HCT116 (cell line): Measurements from ENCODE around the gene LBR. TPM values are rescaled to one million over a fixed set of nuclear protein-coding genes. Genes with fewer than 3 reads are reported as not detected.
"Not testable (repeated sequence)": the region's sequence is repeated elsewhere in the genome, so short reads cannot be mapped to it uniquely, and the experiment has no call there.

ENCODE experiments used
- ATAC-seq: fragments of 200-7000 bp; cut with Tn5 transposase; 2 replicates; pipeline ENCODE4 v1.9.1; 2020; ENCODE audit warnings: mild to moderate bottlenecking, moderate library complexity
- BruUV-seq: library from RNA; stranded (reverse); fragments of 400-500 nt; replicated peaks from 2 replicates; lab custom pipeline; 2021; lab: Mats Ljungman, UMichigan
- CTCF ChIA-PET: fragments of 300-600 bp; sonication (Branson Sonifier 250); formaldehyde crosslinking; loops from one replicate; lab custom pipeline; 2021; ENCODE audit warnings: antibody characterized with exemption; lab: Charles Lee
- POLR2A ChIA-PET: fragments of 300-600, 350-600 bp; sonication (Branson Sonifier 250); formaldehyde crosslinking; loops from one replicate; lab custom pipeline; 2021; ENCODE audit warnings: antibody characterized with exemption; lab: Charles Lee
- RAD21 ChIA-PET, 2 experiments: fragments of 300-600 bp; sonication (Branson Sonifier 250); formaldehyde crosslinking; loops; one replicate each; lab custom pipeline; 2023; ENCODE audit warnings: low total read pairs in 2 of 2; ENCODE audit not compliant: uncharacterized antibody in 2 of 2, unreplicated experiment in 2 of 2, low non-redundant PET in 1 of 2; lab: Charles Lee
- DNase-seq: peaks from one replicate; pipeline ENCODE4 v3.0.0-alpha.2; 2010; ENCODE audit warnings: low read depth, low spot score
- H2AFZ ChIP-seq: fragments of 200-600 bp; shearing (Covaris generic), sonication (generic); 2 replicates; pipeline ENCODE4 v1.6.1; 2017; ENCODE audit warnings: low read depth, mixed run types, mixed read lengths, antibody characterized with exemption, low read length; ENCODE audit not compliant: poor library complexity, severe bottlenecking
- H3K27ac ChIP-seq: 2 replicates; pipeline ENCODE4 v1.5.1; 2012; ENCODE audit warnings: low read depth, low read length
- H3K27me3 ChIP-seq: fragments of 200-600 bp; sonication (generic); 2 replicates; pipeline ENCODE4 v1.6.1; 2016; ENCODE audit warnings: mixed run types, low read length, mixed read lengths; ENCODE audit not compliant: insufficient read depth
- H3K36me3 ChIP-seq, 2 experiments: fragments of 200-500 bp in 1 of 2; fragments of 200-600 bp in 1 of 2; sonication (Bioruptor generic) in 1 of 2; sonication (generic) in 1 of 2; 2 replicates each; pipeline versions ENCODE4 v1.5.1 to v1.6.1; 2014 to 2016; ENCODE audit warnings: low read length in 2 of 2, inconsistent platforms in 1 of 2, mixed read lengths in 1 of 2, mixed run types in 1 of 2; ENCODE audit not compliant: insufficient read depth in 2 of 2, control insufficient read depth in 1 of 2
- H3K4me1 ChIP-seq, 2 experiments: fragments of 200-600 bp in 1 of 2; sonication (generic) in 1 of 2; 2 replicates each; pipeline versions ENCODE4 v1.5.1 to v1.6.1; 2012 to 2017; ENCODE audit warnings: low read length in 2 of 2, inconsistent platforms in 1 of 2, mild to moderate bottlenecking in 1 of 2, mixed read lengths in 1 of 2, mixed run types in 1 of 2, moderate library complexity in 1 of 2; ENCODE audit not compliant: insufficient read depth in 2 of 2, control insufficient read depth in 1 of 2
- H3K4me2 ChIP-seq: fragments of 200-600 bp; sonication (generic); 2 replicates; pipeline ENCODE4 v1.6.1; 2017; ENCODE audit warnings: mixed run types, low read length, mixed read lengths
- H3K4me3 ChIP-seq, 2 experiments: fragments of 200-600 bp in 1 of 2; sonication (generic) in 1 of 2; replicated peaks in 1 of 2; 2 replicates each; pipeline ENCODE4 v1.5.1; 2011 to 2016; ENCODE audit warnings: low read length in 2 of 2, control low read depth in 1 of 2, low read depth in 1 of 2, mild to moderate bottlenecking in 1 of 2, mixed read lengths in 1 of 2, mixed run types in 1 of 2
- H3K79me2 ChIP-seq: fragments of 200-600 bp; sonication (generic); 2 replicates; pipeline ENCODE4 v1.6.1; 2017; ENCODE audit warnings: mild to moderate bottlenecking, mixed run types, low read length, moderate library complexity, mixed read lengths; ENCODE audit not compliant: insufficient read depth
- H3K9ac ChIP-seq: fragments of 200-600 bp; sonication (generic); 2 replicates; pipeline ENCODE4 v1.6.1; 2016; ENCODE audit warnings: low read length, mixed read lengths
- H3K9me2 ChIP-seq: fragments of 200-600 bp; sonication (generic), shearing (Covaris generic); 2 replicates; pipeline ENCODE4 v1.6.1; 2017; ENCODE audit warnings: mixed run types, mild to moderate bottlenecking, moderate library complexity; ENCODE audit not compliant: insufficient read depth
- H3K9me3 ChIP-seq, 2 experiments: fragments of 200-500 bp in 1 of 2; fragments of 200-600 bp in 1 of 2; sonication (Bioruptor generic) in 1 of 2; sonication (generic) in 1 of 2; 2 replicates each; pipeline ENCODE4 v1.6.1; 2014 to 2017; ENCODE audit warnings: low read length in 2 of 2, mixed read lengths in 2 of 2, inconsistent platforms in 1 of 2, low read depth in 1 of 2, mild to moderate bottlenecking in 1 of 2, mixed run types in 1 of 2, moderate library complexity in 1 of 2; ENCODE audit not compliant: control insufficient read depth in 1 of 2, insufficient read depth in 1 of 2
- H4K20me1 ChIP-seq: fragments of 200-600 bp; sonication (generic), shearing (Covaris generic); 2 replicates; pipeline ENCODE4 v1.6.1; 2017; ENCODE audit warnings: mixed run types, mild to moderate bottlenecking, moderate library complexity; ENCODE audit not compliant: insufficient read depth
- CEBPB ChIP-seq: IDR thresholded peaks from 2 replicates; pipeline ENCODE4 v1.6.1; 2012; ENCODE audit warnings: low read depth
- EZH2 ChIP-seq: fragments of 200-600 bp; sonication (generic); IDR thresholded peaks from 2 replicates; pipeline ENCODE4 v1.6.1; 2017; ENCODE audit warnings: antibody characterized with exemption, mixed run types
- FOSL1 ChIP-seq: IDR thresholded peaks from 2 replicates; pipeline ENCODE4 v1.6.1; 2012; ENCODE audit warnings: low read depth
- JUND ChIP-seq: IDR thresholded peaks from 2 replicates; pipeline ENCODE4 v1.6.1; 2012
- POLR2AphosphoS5 ChIP-seq: IDR thresholded peaks from 2 replicates; pipeline ENCODE4 v1.6.1; 2011; ENCODE audit warnings: mild to moderate bottlenecking, low read depth, low read length, moderate library complexity
- TCF7L2 ChIP-seq: IDR thresholded peaks from 2 replicates; pipeline ENCODE4 v1.7.0; 2011; ENCODE audit warnings: borderline replicate concordance, inconsistent platforms; ENCODE audit not compliant: insufficient read depth, insufficient read length; ENCODE audit errors: extremely low read depth
- YY1 ChIP-seq: IDR thresholded peaks from 2 replicates; pipeline ENCODE4 v1.6.1; 2011; ENCODE audit warnings: low read length, low read depth, moderate library complexity, mild to moderate bottlenecking; ENCODE audit not compliant: insufficient replicate concordance; ENCODE audit errors: extremely low read depth
- ZNF274 ChIP-seq: fragments of 200-500 bp; sonication (Bioruptor generic); IDR thresholded peaks from 2 replicates; pipeline ENCODE4 v1.6.1; 2014; ENCODE audit warnings: mild to moderate bottlenecking, low read depth, low read length, inconsistent platforms
- intact Hi-C: fragments of 100-400 bp; cut with micrococcal nuclease; formaldehyde crosslinking; loops from 2 replicates; pipeline ENCODE4 v1.10.0; 2022
- total RNA-seq: library from RNA; stranded (reverse); gene quantifications from one replicate; pipeline ENCODE4 v1.2.1, GENCODE V29; 2021; ENCODE audit not compliant: unreplicated experiment
- TF ChIP-seq, protein P1 (sequence below): IDR thresholded peaks from 2 replicates; pipeline ENCODE4 v1.6.1; 2011; ENCODE audit warnings: mild to moderate bottlenecking, low read length, moderate library complexity; ENCODE audit not compliant: insufficient replicate concordance; ENCODE audit errors: extremely low read depth
- TF ChIP-seq, protein P2 (sequence below): IDR thresholded peaks from 2 replicates; pipeline ENCODE4 v1.6.1; 2012
- TF ChIP-seq, protein P3 (sequence below): IDR thresholded peaks from 2 replicates; pipeline ENCODE4 v1.6.1; 2012; ENCODE audit warnings: low read depth

LBR gene
- total RNA-seq, 1 experiment from 2014 or later: 97.4 TPM

DNA sequence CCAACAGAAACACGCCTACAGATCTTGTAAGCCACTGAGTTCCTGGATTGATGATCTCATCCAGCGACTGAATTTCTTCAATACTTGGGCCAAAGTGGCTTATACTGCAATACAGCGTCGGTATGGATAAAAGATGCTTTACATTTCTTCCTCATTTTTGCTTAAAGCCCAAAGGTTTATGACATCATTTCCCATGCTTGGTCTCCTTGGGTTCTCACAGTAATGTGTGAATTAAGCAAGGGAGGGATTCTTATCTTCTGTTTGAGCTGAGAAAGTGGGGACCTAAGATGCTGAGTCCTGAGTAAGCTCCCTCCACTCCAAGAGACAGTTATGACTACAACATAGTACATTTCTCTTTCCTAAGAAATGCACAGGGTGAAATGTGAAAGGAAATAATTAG, 39.5 kb downstream of the LBR start:
- H3K9ac ChIP-seq: no peak overlapping the region
- no peaks in the 10 kb centered on the region for H3K27me3 ChIP-seq
- POLR2A ChIA-PET: no interaction called here
- H4K20me1 ChIP-seq: no peaks in the 10 kb centered on the region
- no TSS peak for BruUV-seq
- RAD21 ChIA-PET: no interaction called here
- H3K9me3 ChIP-seq: no peaks in the 10 kb centered on the region
- H3K79me2 ChIP-seq: no peaks in the 10 kb centered on the region
- H3K4me3 ChIP-seq: no peak overlapping the region
- no peak overlapping the region for H2AFZ ChIP-seq
- no peaks in the 10 kb centered on the region for H3K9me2 ChIP-seq
- DNase-seq (no peak), ATAC-seq (no peak)
- intact Hi-C loops: no loop called here
- H3K4me1 ChIP-seq: no peaks in the 10 kb centered on the region
- TF ChIP-seq FOSL1 (no peak), TCF7L2 (no peak), EZH2 (no peak), YY1 (no peak), JUND (no peak), CEBPB (no peak), POLR2AphosphoS5 (no peak), ZNF274 (no peak)
- TF ChIP-seq, protein P1, sequence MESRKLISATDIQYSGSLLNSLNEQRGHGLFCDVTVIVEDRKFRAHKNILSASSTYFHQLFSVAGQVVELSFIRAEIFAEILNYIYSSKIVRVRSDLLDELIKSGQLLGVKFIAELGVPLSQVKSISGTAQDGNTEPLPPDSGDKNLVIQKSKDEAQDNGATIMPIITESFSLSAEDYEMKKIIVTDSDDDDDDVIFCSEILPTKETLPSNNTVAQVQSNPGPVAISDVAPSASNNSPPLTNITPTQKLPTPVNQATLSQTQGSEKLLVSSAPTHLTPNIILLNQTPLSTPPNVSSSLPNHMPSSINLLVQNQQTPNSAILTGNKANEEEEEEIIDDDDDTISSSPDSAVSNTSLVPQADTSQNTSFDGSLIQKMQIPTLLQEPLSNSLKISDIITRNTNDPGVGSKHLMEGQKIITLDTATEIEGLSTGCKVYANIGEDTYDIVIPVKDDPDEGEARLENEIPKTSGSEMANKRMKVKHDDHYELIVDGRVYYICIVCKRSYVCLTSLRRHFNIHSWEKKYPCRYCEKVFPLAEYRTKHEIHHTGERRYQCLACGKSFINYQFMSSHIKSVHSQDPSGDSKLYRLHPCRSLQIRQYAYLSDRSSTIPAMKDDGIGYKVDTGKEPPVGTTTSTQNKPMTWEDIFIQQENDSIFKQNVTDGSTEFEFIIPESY: no peak
- TF ChIP-seq, protein P2, sequence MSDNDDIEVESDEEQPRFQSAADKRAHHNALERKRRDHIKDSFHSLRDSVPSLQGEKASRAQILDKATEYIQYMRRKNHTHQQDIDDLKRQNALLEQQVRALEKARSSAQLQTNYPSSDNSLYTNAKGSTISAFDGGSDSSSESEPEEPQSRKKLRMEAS: no peak
- TF ChIP-seq, protein P3, sequence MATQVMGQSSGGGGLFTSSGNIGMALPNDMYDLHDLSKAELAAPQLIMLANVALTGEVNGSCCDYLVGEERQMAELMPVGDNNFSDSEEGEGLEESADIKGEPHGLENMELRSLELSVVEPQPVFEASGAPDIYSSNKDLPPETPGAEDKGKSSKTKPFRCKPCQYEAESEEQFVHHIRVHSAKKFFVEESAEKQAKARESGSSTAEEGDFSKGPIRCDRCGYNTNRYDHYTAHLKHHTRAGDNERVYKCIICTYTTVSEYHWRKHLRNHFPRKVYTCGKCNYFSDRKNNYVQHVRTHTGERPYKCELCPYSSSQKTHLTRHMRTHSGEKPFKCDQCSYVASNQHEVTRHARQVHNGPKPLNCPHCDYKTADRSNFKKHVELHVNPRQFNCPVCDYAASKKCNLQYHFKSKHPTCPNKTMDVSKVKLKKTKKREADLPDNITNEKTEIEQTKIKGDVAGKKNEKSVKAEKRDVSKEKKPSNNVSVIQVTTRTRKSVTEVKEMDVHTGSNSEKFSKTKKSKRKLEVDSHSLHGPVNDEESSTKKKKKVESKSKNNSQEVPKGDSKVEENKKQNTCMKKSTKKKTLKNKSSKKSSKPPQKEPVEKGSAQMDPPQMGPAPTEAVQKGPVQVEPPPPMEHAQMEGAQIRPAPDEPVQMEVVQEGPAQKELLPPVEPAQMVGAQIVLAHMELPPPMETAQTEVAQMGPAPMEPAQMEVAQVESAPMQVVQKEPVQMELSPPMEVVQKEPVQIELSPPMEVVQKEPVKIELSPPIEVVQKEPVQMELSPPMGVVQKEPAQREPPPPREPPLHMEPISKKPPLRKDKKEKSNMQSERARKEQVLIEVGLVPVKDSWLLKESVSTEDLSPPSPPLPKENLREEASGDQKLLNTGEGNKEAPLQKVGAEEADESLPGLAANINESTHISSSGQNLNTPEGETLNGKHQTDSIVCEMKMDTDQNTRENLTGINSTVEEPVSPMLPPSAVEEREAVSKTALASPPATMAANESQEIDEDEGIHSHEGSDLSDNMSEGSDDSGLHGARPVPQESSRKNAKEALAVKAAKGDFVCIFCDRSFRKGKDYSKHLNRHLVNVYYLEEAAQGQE: no peak
- TF ChIP-seq, all 23 proteins: peak for 0
- CTCF ChIA-PET: no interaction called here
- H3K27ac ChIP-seq: no peak overlapping the region
- no peak overlapping the region for H3K4me2 ChIP-seq
- no peaks in the 10 kb centered on the region for H3K36me3 ChIP-seq

DNA sequence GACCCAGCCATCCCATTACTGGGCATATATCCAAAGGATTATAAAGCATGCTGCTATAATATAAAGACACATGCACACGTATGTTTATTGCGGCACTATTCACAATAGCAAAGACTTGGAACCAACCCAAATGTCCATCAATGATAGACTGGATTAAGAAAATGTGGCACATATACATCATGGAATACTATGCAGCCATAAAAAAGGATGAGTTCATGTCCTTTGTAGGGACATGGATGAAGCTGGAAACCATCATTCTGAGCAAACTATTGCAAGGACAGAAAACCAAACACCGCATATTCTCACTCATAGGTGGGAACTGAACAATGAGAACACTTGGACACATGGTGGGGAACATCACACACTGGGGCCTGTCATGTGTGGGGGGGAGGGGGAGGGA, 41.0 kb downstream of the LBR start:
- CTCF ChIA-PET, RAD21 ChIA-PET, H3K79me2 ChIP-seq, H3K27ac ChIP-seq, H2AFZ ChIP-seq, H3K9me3 ChIP-seq, H3K27me3 ChIP-seq, intact Hi-C loops, H3K4me3 ChIP-seq, H4K20me1 ChIP-seq, ATAC-seq, H3K9ac ChIP-seq, H3K36me3 ChIP-seq, H3K4me2 ChIP-seq, POLR2A ChIA-PET, H3K4me1 ChIP-seq, H3K9me2 ChIP-seq, DNase-seq, BruUV-seq: not testable (repeated sequence)
